Activated CD4-positive, alpha-beta T cell treated with anti-CD3 and anti-CD28 coated beads for 1 hour (primary cell): ENCODE measurements around the gene JDP2.

Source experiments
- DNase-seq: peaks from one replicate; pipeline ENCODE4 v3.0.0-alpha.2; 2020

The JDP2 gene

DNA sequence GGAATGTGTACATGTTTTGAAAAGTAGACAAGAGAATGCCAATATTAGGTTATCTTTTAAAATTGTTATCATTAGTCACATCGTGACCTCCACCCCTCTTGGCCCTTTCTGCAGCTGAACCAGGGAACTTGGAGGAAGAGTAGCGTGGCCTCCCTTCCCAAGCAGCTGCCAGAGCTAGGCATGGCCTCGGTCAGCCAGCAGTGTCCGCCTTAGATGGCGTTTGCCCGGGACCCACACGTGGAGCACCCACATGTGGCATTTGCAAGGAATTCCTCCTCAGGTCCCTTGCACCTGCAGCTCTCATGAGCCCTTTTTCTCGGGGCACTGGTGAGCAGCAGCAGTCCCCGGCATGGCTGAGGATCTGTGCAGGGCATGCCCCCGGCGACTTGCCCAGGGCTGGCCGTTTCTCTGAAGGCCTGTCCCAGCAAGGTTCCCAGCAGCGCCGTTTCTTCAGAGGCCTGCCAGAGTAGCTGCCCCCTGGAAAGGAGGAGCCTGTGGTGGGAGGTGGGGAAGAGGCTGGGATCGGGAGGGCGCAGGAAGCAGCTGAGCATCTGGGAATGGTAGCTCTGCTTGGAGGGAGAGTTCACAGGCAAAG is 10.8 kb downstream of the JDP2 start:
- no peak for DNase-seq

DNA sequence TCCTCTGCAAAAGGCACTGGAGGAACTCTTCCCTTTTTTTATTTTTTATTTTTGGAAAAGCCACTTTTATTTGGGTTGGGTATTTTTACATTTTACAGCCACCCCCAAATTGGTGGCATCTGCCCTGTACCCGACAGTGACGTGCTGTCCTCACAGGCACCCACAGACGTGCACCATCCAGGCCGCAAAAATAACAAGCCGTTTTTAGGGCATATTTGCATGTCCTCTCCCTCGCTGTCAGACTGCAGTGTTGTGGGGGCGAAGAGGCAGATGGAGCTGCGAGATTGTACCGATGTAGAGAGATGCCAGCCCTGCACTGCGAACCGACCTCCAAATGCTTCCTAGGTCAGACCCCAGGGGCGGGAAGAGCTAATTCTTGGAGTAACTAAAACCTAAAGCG is 12.2 kb downstream of the JDP2 start:
- no peak for DNase-seq

DNA sequence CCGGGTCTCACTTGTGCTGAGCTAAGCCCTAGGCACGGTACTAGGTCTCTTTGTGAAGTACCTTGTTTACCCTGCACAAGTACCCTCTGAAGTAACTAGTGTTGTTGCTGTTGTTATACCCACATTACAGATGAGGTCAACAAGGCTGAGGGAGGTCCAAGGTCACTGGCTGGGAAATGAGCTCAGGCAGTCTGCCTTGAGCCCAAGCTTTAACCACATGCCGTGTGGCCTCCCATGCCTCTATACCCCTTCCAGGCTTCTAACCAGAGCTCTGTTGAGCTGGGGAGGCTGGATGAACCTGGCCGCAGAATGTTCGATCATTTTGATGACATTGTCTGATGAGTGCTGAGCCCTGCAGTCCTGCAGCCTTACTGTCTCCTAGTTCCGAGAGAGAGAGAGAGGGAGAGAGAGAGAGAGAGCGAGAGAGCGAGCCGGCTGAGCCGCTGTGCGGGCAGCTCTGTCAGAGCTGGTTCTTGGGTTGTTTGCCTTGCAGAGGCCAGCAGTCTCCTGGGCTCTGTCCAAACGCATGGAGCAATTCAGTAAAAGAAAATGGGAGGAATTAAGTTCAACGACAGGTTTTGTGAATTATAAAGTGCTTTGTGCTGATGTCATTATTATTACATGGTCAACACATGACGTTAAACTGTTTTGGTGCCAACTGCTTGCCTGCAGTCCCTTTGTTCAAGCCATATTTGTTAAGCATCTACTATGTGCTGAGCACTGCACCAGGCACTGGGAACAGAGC is 13.1 kb downstream of the JDP2 start:
- no peak for DNase-seq

DNA sequence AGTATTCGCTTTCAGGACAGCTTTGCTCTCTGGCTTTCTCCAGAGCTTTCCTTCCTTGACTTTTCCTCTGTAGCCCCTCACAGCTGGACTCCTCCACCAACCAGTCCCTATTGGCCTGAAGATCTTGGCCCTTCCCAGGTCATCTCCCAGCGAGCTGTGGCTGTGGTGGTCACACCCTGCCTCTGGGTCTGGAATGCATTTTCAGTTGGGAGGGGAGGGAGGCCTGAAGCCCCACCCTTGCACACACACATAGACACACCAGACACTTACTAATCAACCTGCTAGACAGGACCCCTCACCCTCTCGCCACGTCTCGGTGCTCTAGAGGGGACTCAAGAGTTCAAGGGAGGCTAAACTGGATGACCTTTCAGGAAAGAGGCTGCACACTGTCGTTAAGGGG is 13.9 kb downstream of the JDP2 start:
- DNase-seq: no peak

DNA sequence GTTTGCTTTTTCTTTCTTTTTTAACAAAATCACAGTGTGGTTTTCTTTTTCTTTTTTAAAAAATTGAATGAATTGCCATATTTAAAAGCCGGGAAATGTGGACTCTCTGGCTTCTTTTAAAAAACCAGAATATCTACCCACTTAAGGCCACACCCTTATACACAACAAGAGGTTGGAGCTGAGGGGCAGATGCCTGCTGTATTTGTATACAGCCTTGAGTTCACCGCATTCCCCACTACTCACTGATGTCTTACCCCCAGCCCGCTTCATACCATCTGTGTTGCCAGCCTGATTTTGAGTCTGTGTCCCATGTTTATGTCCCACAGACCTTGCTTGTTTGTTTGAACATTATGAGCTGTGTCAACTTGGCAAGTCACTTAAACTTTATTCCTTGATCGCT is 14.3 kb downstream of the JDP2 start:
- no peak for DNase-seq

DNA sequence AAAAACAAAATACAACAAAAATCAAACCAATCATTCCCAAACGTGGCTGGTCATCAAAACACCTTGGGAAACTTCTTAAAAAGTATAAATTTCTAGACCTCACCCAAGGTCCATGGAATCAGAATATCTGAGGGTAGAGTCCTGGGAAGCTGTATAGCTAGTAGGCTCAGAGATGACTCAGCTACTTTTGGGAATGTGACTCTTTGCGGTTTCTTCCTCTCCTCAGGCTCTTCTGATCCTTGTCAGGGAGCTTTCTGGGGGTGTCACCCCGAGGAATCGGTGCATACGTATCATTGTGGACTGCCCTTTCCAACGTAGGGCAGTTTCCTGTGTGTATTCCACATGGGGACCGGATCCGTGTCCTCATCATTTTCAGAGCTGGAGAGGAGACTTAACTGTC is 14.8 kb downstream of the JDP2 start:
- no peak for DNase-seq

DNA sequence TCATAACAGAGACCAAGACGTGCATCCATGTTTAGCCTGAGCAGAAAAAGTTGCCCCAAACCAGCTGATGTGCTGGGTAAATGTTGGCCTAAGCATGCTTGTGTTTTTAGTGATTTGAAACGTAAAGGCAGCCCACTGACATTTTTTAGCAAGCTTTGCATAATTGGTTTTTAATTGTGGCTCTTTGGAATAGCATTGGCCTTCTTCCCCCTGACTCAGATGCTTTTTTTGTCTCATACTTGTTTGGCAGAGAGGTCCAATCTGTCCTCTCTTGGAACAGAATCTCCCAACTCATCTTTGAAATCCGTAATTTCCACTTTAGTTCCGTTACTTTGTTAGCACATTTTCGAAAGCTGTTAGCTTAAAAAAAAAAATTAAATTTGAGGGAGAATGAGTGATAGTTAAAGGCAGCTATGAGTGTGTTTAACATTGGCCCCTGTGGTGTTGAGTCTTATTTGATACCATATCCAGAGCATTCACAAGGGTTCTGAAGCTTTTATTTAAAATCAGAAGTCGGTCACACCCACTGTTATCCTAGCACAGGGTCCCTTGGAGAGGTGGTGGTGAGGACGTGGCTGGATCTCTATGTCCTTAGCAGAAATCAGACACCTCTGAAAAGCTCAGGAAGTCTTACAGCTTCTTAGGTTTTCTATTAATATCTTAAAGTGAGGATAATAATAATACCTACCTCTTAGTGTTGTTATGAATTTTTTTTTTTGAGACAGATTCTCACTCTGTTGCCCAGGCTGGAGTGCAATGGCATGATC is 15.6 kb downstream of the JDP2 start:
- no peak for DNase-seq

DNA sequence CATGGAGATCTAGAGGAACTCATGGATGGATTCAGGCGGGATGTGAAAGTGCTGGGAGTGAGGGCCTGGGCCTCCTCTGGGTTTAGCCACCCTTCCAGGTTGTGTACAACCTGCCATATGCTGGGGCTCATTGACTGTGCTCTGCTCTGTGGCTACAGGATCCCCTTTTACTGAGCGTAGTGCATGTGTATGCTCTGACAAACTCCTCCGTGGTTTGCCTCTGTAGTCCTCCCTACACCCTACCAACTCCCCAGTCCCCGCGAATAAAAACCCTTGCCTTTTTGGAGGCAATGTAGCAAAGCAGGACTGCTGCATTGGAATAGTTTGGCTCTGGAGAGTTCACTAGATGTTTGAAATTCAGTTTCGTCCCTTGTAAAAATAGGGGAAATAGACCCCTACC is 17.4 kb downstream of the JDP2 start:
- DNase-seq: no peak

DNA sequence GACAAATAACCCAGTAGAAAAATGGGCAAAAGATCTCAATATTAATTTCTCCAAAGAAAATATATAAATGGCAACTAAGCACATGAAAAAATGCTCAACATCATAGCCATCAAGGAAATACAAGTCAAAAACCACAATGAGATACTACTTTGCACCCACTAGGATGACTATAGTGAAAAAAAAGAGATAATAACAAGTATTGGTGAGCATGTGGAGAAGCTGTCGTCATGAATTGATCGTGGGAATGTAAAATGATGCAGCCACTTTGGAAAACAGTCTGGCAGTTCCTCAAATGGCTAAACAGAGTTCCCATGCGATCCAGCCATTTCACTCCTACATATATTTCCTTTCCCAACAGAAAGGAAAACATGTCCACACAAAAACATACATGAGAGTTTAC is 18.1 kb downstream of the JDP2 start:
- DNase-seq: no peak

DNA sequence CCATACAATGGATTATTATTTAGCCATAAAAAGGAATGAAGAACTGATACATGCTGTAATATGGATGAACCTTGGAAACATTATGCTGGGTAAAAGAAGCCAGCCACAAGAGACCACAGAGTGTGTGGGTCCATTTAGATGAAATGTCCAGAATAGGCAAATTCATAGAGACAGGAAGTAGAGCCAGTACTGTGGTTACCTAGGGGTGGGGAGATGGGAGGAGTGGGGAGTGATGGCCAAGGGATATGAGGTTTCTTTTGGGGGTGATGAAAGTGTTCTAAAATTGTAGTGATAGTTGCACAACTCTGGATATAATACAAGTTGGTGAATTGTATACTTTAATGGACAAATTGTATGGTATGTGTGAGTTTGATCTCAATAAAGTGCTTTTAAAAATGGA is 18.6 kb downstream of the JDP2 start:
- DNase-seq: no peak

DNA sequence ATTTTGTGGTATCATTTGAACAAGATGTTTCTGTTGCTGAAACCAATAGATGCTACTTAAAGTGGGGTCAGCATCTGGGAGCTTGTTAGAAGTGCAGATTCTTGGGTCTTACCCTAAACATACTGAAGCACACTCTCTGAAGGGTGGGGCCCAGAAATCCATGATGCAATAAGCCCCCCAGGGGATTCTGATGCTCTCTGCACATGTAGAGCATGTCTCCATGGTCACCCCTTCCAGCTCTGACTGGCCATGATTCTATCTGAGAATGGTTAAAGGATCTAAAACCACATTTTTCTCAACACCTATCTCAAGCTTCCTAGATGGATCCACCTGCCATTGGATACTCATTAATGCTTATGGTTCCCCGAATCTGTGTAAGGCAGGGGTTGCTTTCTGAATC is 20.4 kb downstream of the JDP2 start:
- DNase-seq: no peak

DNA sequence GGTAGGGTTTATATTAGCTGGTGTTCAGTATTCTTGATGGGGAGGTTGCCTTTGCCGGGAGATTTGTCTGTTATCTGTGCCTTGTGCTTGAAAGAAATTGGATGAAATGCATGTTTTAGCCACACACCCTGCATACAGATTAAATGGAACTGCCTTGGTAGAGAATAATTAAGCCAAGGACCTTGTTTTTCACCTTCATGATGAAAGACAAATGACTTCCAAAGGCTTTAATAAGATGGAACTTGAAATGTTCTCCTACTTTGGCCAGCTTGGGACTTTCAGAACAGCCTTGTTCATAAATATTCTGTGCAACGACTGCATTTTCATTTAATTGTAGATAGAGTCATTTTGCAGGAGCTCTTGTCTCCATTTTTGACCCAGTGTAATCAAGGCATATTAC is 21.2 kb downstream of the JDP2 start:
- no peak for DNase-seq

DNA sequence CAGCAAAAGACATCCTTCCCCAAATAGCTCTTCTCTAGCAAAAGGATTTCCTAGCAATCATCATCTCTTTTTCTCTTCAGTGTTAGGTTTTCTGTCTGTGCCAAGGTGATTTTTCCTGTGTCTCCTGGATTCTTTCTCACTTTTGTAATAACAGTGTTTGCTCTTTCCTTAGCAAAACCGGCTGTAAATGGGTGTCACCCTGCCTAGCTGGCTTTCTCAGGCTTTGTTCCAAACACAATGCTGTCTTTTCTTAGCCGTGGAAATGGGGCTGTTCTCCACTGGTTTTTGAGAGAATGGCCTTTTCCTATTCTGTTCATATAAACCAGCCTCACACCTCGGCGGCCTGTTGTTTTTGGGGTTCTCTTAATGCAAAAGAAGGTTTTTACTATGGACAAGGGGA is 21.9 kb downstream of the JDP2 start:
- DNase-seq: no peak

DNA sequence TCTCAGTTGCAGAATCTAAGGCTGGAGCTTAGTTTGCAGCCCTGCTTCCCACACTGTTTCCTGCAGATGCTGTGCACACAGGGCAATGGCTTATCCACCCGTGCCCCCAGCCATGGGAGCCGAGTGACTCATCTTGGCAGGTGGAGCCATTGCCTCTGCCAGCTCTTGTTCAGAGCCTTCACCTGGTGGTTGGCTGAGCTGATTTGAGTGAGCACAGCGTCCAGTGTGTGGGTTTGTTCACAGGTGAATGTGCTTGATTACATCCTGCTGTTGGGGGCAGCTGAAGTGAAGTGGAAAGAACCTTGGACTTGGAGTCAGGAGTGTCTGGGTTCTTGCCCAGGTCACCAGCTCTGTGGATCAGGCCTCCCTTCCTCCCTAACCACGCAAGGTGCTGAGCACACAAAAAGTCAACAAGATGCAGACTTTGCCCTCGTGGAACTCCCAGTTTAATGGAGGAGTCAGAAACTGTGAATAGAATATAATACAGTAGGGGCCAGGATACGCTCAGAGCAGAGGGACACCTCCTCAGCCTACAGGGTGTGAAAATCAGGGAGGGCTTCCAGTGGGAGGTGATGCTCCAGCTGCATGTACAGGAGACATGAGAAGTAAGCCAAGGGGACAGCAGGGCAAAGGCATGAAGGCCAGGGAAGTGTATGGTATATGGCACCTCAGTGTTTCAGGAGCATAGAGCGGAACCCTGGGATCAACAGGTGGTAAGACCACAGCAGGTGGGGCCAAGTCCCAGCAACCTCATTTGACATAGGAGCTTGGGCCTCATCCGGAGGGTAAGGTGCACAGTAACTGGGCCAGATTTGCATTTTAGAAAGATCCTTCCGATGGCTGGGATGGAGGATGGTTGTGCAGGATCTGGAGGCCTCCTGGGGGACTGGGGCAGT is 22.8 kb downstream of the JDP2 start:
- no peak for DNase-seq

DNA sequence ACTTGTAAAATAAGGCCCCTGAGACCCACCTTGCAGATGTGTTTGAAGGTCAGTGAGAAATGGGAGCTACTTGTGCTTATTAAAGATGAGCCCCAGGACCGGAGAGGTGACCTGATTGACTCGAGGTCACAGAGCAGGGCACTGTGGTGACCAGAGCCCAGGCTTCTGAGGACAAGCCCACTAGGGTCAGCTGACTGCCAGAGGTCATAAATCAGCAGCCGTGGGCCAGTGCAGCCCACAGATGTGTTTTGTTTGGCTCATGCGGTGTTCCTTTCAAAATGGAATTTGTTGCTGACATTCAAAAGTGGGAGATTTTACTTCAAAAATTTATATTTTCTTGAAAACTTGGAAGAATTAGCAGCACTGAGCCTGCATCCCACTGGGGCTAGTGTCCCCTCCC is 24.5 kb downstream of the JDP2 start:
- no peak for DNase-seq

DNA sequence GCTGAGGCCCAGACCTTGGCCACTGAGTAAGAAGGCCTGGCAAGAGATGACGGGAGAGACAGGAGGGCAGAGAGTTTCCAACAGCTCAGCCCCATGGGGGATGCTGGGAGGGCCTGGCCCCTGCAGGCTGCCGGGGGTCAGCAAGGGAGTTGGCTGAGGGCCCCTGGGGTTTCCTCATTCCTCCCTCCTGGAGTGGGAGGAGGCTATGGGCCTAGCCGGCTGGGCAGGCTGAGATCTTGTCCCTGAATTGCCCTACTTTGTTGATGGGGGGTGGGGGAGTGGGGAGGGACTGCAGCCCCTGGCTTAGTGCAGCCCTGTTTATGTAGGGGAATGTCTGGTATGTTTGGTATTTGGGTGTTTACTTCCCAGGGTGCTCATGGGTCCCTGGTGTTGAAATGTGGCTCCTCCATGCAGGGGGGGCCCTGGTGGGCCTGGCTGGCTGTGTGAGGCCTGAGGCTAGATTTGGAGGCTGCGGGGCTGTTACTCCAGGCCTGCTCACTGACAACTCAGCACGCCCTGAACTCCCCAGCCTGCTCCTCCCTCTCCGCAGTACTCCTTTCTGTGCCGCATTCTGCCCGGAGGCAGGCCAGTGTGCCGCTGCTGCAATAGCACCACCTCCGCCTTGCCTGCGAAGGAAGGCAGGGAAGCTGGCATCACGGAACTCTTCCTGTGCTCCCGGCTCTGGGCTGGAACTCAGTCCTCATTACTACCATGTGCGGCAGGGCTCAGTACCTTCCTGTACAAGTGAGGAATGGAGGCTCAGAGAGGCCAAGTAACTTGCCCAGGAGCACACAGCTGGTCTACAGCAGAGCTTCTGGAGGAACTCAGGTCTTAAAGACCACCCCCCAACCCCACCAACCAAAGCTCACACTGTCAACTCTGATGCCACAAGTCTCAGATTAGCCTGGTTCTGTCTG is 25.3 kb downstream of the JDP2 start:
- DNase-seq: no peak

DNA sequence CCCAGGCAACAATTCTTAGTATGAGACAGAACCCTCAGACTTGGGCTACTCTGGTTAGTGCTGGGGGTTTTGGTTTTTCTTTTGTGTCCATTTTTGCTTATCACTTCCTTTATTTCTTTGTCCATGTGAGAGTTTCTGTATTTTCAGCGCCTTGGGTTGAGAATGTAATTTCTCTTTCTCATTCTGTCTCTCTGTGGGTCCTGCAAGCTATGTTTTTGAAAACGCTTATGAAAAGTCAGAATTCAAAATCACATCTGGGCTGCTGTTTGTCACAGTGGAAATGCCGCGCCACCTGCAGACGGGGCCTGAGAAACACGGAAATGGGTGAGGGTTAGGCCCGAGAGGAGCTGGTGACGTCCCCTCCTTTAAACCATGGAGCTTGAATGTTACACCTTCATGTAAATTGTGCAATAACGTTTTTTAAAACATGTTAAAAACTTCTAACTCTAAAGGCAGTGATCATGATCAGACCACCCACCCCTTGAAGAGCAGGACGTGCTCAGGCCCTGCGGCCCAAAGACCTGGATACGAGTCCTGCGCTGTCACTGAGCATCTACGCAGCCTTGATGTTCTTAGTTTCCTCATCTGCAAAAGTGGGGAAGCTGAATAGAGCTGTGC is 26.1 kb downstream of the JDP2 start:
- no peak for DNase-seq

DNA sequence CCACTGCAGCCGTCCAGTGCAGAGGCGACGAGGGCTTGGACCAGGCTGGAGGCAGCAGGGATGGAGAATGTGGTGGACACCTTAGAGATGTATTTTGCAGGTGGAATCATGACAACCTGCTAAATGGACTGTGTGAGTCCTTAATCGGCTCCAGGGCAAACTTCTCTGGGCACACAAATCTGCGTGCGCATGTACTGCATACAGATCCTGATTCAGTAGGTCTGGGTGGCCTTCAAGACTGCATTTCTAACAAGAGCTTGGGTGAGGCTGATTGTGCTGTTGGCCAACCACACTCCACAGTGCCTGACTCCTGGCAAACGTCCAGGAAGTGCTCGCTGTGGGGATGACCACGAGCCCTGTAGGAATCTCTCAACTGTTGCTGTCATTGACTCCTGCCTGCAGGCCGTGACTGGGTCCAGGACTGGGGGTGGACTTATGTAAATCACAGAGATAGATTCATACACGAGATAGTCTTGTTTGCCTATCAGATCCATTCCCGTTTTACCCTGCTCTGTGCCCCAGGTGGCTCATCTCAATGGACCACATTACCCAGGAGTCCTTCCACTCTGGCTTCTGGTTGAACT is 27.2 kb downstream of the JDP2 start:
- no peak for DNase-seq

DNA sequence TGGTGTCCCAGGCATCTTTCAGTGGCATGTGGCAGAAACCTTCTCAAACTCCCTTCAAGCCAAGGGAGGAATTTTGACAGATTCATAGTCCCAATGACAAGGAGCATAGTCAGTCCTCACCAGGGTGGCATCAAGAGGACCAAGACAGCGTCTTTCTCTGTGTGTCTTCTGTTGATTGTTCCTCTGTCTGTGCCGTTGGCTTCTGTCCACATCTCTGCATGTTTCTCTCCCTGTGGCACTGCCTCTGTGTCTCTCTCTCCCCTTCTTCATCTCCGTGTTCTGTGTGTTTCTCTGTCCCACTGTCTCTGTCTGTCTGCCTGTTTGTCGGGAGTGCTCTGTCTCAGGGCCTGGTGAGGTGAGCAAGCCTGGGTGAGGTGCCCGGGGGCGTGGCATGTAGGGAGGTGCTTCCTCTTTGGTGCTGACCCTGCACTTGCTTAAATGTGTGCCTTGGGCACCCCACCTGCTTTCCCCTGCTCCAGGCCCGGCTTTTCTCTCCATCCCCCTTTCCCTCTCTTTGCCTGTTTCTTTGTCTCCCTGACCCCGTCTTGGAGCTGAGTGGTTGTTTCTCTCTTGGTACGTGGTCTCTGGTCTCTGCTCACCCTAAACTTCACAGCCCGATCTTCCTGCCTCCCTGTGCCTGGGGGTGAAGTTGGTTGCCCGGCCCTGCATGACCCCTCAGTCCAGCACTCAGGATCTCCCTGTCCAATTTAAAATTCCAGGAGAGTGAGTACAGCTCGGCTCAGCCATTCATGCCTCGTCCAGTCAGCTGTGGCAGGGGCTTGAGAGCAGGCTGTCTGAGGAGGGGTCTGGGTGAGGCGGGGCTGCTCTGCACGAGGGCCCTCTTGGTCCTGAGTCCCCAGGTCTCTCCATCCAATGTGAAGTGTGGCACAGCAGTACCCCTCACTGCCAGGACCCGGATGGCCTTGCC is 28.5 kb downstream of the JDP2 start:
- DNase-seq: no peak

DNA sequence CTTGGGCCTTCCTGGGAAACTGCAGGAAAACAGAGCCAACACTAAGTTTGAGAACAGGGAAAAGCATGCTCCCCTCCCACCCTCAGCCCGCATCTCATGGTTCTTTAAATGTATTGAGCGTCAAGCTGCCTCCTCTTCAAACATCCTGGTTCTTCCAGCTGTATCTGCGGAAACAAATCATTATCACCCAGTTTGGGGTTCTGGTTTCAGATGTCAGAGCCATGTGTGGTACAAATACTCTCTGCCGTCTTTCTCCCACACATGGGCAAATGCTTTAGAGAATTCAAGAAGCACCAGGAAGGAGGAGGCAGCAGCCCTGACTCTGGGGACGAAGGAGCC is 29.1 kb downstream of the JDP2 start:
- no peak for DNase-seq
